Measurements from ENCODE around the gene AURKAIP1. TPM values are rescaled to one million over a fixed set of nuclear protein-coding genes. Genes with fewer than 3 reads are reported as not detected.

AURKAIP1 gene
- total RNA-seq, 1 experiment from 2014 or later = 49.1 TPM

GRCh38 chr1:1397839-1398523, 23.0 kb upstream of the AURKAIP1 start:
- Histone ChIP-seq H2AFZ (ENCODE audit: low read length) (no peak overlapping the region), H3K27ac (ENCODE audit: low read length) (peak overlapping the region; percentile 56), H3K4me2 (ENCODE audit: low read depth, low read length, poor library complexity, severe bottlenecking) (peak overlapping the region; percentile 76), H3K36me3 (ENCODE audit: insufficient read depth, low read length) (peaks cover 44% of the 10 kb centered on the region), H3K9me2 (replicated peaks; ENCODE audit: insufficient read depth, low read length) (no peaks in the 10 kb centered on the region), H3K4me3 (ENCODE audit: low read length) (peak overlapping the region; percentile 96), H3K9ac (ENCODE audit: low read length) (peak overlapping the region; percentile 99), H3K27me3 (ENCODE audit: low read length) (no peaks in the 10 kb centered on the region), H3K79me2 (ENCODE audit: low read length) (peaks cover 62% of the 10 kb centered on the region), H3K9me3 (ENCODE audit: low read length) (no peaks in the 10 kb centered on the region), H4K20me1 (ENCODE audit: insufficient read depth, low read depth, low read length) (peaks cover 20% of the 10 kb centered on the region; the same call in 1 of the 2 replicates), H3K4me1 (ENCODE audit: low read length) (peaks cover 32% of the 10 kb centered on the region)
- no peak for DNase-seq

DNA sequence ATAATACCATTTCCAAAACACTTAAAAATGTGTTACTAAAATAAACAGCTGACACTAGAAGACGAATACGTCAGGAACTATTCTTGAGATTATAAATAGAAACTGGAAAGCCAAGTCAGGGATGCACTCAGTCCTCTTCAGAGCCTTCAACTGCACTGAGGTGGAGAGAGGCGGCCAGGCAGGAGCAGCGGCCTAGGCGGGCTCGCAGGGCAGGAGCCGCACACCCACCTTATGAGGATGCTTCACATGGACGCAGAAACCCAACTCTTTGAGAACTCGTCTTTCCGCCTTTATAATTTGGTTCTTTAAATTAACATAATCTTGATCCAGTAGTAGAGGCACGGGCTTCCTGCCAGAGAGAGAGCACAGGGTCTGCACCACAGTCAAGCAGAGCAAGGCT, 20.2 kb upstream of the AURKAIP1 start:
- Histone ChIP-seq H2AFZ (ENCODE audit: low read length) (no peak overlapping the region), H3K79me2 (ENCODE audit: low read length) (peaks cover 57% of the 10 kb centered on the region), H4K20me1 (ENCODE audit: insufficient read depth, low read depth, low read length) (peaks cover 10% of the 10 kb centered on the region; the same call in 1 of the 2 replicates), H3K4me2 (ENCODE audit: low read depth, low read length, poor library complexity, severe bottlenecking) (no peak overlapping the region), H3K4me1 (ENCODE audit: low read length) (peaks cover 12% of the 10 kb centered on the region), H3K27me3 (ENCODE audit: low read length) (no peaks in the 10 kb centered on the region), H3K4me3 (ENCODE audit: low read length) (no peak overlapping the region), H3K9ac (ENCODE audit: low read length) (no peak overlapping the region), H3K36me3 (ENCODE audit: insufficient read depth, low read length) (peaks cover 60% of the 10 kb centered on the region), H3K9me2 (replicated peaks; ENCODE audit: insufficient read depth, low read length) (no peaks in the 10 kb centered on the region), H3K9me3 (ENCODE audit: low read length) (no peaks in the 10 kb centered on the region), H3K27ac (ENCODE audit: low read length) (no peak overlapping the region)
- DNase-seq = no peak

GRCh38 chr1:1394116-1394515, 19.1 kb upstream of the AURKAIP1 start:
- Histone ChIP-seq H3K9me3 (ENCODE audit: low read length) (no peaks in the 10 kb centered on the region), H3K9ac (ENCODE audit: low read length) (no peak overlapping the region), H3K36me3 (ENCODE audit: insufficient read depth, low read length) (peaks cover 68% of the 10 kb centered on the region), H3K4me2 (ENCODE audit: low read depth, low read length, poor library complexity, severe bottlenecking) (no peak overlapping the region), H2AFZ (ENCODE audit: low read length) (no peak overlapping the region), H3K27me3 (ENCODE audit: low read length) (no peaks in the 10 kb centered on the region), H3K4me1 (ENCODE audit: low read length) (peaks cover 12% of the 10 kb centered on the region), H3K27ac (ENCODE audit: low read length) (no peak overlapping the region), H4K20me1 (ENCODE audit: insufficient read depth, low read depth, low read length) (0 out of 2 replicates have a peak, but pooled peaks cover 5% of the 10 kb centered on the region), H3K4me3 (ENCODE audit: low read length) (no peak overlapping the region), H3K79me2 (ENCODE audit: low read length) (peaks cover 49% of the 10 kb centered on the region), H3K9me2 (replicated peaks; ENCODE audit: insufficient read depth, low read length) (no peaks in the 10 kb centered on the region)
- DNase-seq = no peak

- no peak overlapping the region for H3K4me3 ChIP-seq (ENCODE audit: low read length)
- no peak overlapping the region for H2AFZ ChIP-seq (ENCODE audit: low read length)
- peaks cover 12% of the 10 kb centered on the region for H3K4me1 ChIP-seq (ENCODE audit: low read length)
- H3K27ac ChIP-seq (ENCODE audit: low read length) = no peak overlapping the region
- H3K9me3 ChIP-seq (ENCODE audit: low read length) = no peaks in the 10 kb centered on the region
- peaks cover 42% of the 10 kb centered on the region for H3K79me2 ChIP-seq (ENCODE audit: low read length)
- H3K9me2 ChIP-seq (replicated peaks; ENCODE audit: insufficient read depth, low read length) = no peaks in the 10 kb centered on the region
- H3K36me3 ChIP-seq (ENCODE audit: insufficient read depth, low read length) = peaks cover 68% of the 10 kb centered on the region
- no peaks in the 10 kb centered on the region for H3K27me3 ChIP-seq (ENCODE audit: low read length)
- no peak for DNase-seq
- H3K4me2 ChIP-seq (ENCODE audit: low read depth, low read length, poor library complexity, severe bottlenecking) = no peak overlapping the region
- H3K9ac ChIP-seq (ENCODE audit: low read length) = no peak overlapping the region
- 0 out of 2 replicates have a peak, but pooled peaks cover 5% of the 10 kb centered on the region for H4K20me1 ChIP-seq (ENCODE audit: insufficient read depth, low read depth, low read length)
Observed at GRCh38 chr1:1393428-1393827, 18.4 kb upstream of the AURKAIP1 start.

DNA sequence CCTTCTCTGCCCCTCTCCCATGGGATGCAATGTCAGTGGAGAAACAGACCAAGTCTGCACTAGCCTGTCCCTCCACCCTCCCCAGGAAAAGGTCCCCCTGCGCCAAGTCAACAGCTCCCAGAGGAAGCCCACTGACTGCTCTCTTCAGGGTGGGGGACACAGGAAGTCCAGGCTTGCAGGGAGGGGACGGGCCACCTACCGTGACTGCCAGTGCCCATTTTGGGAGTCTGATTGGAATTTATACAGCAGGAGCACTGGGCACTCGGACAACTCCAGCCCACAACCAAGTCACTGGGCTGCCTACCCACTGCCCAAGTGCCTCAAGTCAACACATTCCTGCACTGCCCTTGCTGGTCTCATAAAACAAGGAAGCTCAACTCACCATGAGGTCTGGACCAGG, 18.0 kb upstream of the AURKAIP1 start:
- Histone ChIP-seq H3K36me3 (ENCODE audit: insufficient read depth, low read length) (peaks cover 69% of the 10 kb centered on the region), H2AFZ (ENCODE audit: low read length) (no peak overlapping the region), H3K4me1 (ENCODE audit: low read length) (peaks cover 9% of the 10 kb centered on the region), H4K20me1 (ENCODE audit: insufficient read depth, low read depth, low read length) (0 out of 2 replicates have a peak, but pooled peaks cover 5% of the 10 kb centered on the region), H3K4me3 (ENCODE audit: low read length) (no peak overlapping the region), H3K27ac (ENCODE audit: low read length) (no peak overlapping the region), H3K79me2 (ENCODE audit: low read length) (peaks cover 38% of the 10 kb centered on the region), H3K9me2 (replicated peaks; ENCODE audit: insufficient read depth, low read length) (no peaks in the 10 kb centered on the region), H3K9ac (ENCODE audit: low read length) (no peak overlapping the region), H3K9me3 (ENCODE audit: low read length) (no peaks in the 10 kb centered on the region), H3K4me2 (ENCODE audit: low read depth, low read length, poor library complexity, severe bottlenecking) (no peak overlapping the region), H3K27me3 (ENCODE audit: low read length) (no peaks in the 10 kb centered on the region)
- no peak for DNase-seq

DNA sequence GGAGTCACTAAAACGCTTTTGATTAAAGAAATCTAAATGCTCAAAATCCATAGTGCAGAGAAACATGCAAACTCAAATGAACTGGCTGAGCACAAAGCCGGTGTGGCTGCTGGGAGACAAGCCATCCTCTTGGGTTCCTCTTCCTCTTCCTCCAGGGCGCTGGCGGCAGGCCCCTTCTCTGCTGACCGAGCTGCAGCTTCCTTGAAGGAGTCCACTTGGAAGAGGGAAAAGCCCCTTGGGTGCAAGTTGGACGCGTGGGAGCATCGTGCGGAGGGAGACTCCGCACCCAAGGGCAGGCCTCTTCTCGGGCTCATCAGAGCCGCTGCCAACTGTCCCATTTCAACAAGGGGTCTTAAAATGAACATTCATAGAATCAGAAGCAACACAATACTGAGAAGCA, 16.2 kb upstream of the AURKAIP1 start:
- Histone ChIP-seq H4K20me1 (ENCODE audit: insufficient read depth, low read depth, low read length) (0 out of 2 replicates have a peak, but pooled peaks cover 5% of the 10 kb centered on the region), H3K9me2 (replicated peaks; ENCODE audit: insufficient read depth, low read length) (no peaks in the 10 kb centered on the region), H3K27ac (ENCODE audit: low read length) (no peak overlapping the region), H2AFZ (ENCODE audit: low read length) (no peak overlapping the region), H3K4me3 (ENCODE audit: low read length) (no peak overlapping the region), H3K27me3 (ENCODE audit: low read length) (no peaks in the 10 kb centered on the region), H3K9me3 (ENCODE audit: low read length) (no peaks in the 10 kb centered on the region), H3K36me3 (ENCODE audit: insufficient read depth, low read length) (peaks cover 74% of the 10 kb centered on the region), H3K4me2 (ENCODE audit: low read depth, low read length, poor library complexity, severe bottlenecking) (no peak overlapping the region), H3K4me1 (ENCODE audit: low read length) (no peaks in the 10 kb centered on the region), H3K9ac (ENCODE audit: low read length) (no peak overlapping the region), H3K79me2 (ENCODE audit: low read length) (peaks cover 27% of the 10 kb centered on the region)
- no peak for DNase-seq

DNA sequence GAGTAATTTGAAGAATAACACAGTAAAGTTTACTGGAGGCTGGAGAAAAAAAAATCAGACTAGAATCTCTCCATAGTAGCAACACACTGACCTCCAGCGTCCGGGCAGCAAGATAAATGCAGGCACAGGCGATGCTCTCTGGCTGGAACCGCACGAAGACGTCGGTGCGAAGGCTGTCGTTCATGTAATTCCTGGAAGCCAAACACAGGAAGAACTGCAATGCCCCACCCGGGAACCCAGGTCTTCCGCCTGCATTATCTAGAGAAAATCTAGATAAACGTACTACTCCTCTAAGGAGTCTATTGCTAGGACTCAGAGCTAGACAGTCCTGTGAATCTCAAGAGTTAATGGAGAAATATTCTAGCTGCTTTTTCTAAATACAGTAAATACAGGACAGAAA, 15.7 kb upstream of the AURKAIP1 start:
- H3K27me3 ChIP-seq (ENCODE audit: low read length) = no peaks in the 10 kb centered on the region
- no peak overlapping the region for H3K4me3 ChIP-seq (ENCODE audit: low read length)
- no peaks in the 10 kb centered on the region for H3K4me1 ChIP-seq (ENCODE audit: low read length)
- peaks cover 78% of the 10 kb centered on the region for H3K36me3 ChIP-seq (ENCODE audit: insufficient read depth, low read length)
- no peak overlapping the region for H3K4me2 ChIP-seq (ENCODE audit: low read depth, low read length, poor library complexity, severe bottlenecking)
- H3K79me2 ChIP-seq (ENCODE audit: low read length) = peaks cover 28% of the 10 kb centered on the region
- 0 out of 2 replicates have a peak, but pooled peaks cover 5% of the 10 kb centered on the region for H4K20me1 ChIP-seq (ENCODE audit: insufficient read depth, low read depth, low read length)
- H3K27ac ChIP-seq (ENCODE audit: low read length) = no peak overlapping the region
- no peak overlapping the region for H2AFZ ChIP-seq (ENCODE audit: low read length)
- H3K9me3 ChIP-seq (ENCODE audit: low read length) = no peaks in the 10 kb centered on the region
- H3K9ac ChIP-seq (ENCODE audit: low read length) = no peak overlapping the region
- H3K9me2 ChIP-seq (replicated peaks; ENCODE audit: insufficient read depth, low read length) = no peaks in the 10 kb centered on the region
- DNase-seq = no peak

- DNase-seq = no peak
- 0 out of 2 replicates have a peak, but pooled peaks cover 2% of the 10 kb centered on the region for H4K20me1 ChIP-seq (ENCODE audit: insufficient read depth, low read depth, low read length)
Observed at GRCh38 chr1:1388078-1388472, 13.1 kb upstream of the AURKAIP1 start.

More at GRCh38 chr1:1388078-1388472, 13.1 kb upstream of the AURKAIP1 start:
- Histone ChIP-seq H3K27me3 (ENCODE audit: low read length) (no peaks in the 10 kb centered on the region), H3K9me3 (ENCODE audit: low read length) (no peaks in the 10 kb centered on the region), H3K36me3 (ENCODE audit: insufficient read depth, low read length) (peaks cover 64% of the 10 kb centered on the region), H3K4me3 (ENCODE audit: low read length) (no peak overlapping the region), H3K79me2 (ENCODE audit: low read length) (peaks cover 19% of the 10 kb centered on the region; the same call in 1 of the 2 replicates), H3K4me1 (ENCODE audit: low read length) (no peaks in the 10 kb centered on the region), H3K9ac (ENCODE audit: low read length) (no peak overlapping the region), H3K9me2 (replicated peaks; ENCODE audit: insufficient read depth, low read length) (no peaks in the 10 kb centered on the region), H3K27ac (ENCODE audit: low read length) (no peak overlapping the region), H3K4me2 (ENCODE audit: low read depth, low read length, poor library complexity, severe bottlenecking) (no peak overlapping the region), H2AFZ (ENCODE audit: low read length) (no peak overlapping the region)

All from Karpas-422 (cell line).